ENCODE measurements around the gene RGS7.
"Not testable (repeated sequence)": the region's sequence is repeated elsewhere in the genome, so short reads cannot be mapped to it uniquely, and the experiment has no call there.

- TF ChIP-seq, protein P1, sequence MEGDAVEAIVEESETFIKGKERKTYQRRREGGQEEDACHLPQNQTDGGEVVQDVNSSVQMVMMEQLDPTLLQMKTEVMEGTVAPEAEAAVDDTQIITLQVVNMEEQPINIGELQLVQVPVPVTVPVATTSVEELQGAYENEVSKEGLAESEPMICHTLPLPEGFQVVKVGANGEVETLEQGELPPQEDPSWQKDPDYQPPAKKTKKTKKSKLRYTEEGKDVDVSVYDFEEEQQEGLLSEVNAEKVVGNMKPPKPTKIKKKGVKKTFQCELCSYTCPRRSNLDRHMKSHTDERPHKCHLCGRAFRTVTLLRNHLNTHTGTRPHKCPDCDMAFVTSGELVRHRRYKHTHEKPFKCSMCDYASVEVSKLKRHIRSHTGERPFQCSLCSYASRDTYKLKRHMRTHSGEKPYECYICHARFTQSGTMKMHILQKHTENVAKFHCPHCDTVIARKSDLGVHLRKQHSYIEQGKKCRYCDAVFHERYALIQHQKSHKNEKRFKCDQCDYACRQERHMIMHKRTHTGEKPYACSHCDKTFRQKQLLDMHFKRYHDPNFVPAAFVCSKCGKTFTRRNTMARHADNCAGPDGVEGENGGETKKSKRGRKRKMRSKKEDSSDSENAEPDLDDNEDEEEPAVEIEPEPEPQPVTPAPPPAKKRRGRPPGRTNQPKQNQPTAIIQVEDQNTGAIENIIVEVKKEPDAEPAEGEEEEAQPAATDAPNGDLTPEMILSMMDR (IDR thresholded peaks at IDR 0.05): not testable (repeated sequence)
- TF ChIP-seq POLR2AphosphoS5 (IDR thresholded peaks at IDR 0.05; ENCODE audit: insufficient read depth in 1 of 2, low read depth in 1 of 2): not testable (repeated sequence)
These were observed 65.5 kb downstream of the RGS7 start for GRCh38 chr1:241291548-241291947.

Measured in vagina (tissue), 2 donors.